Left ventricle myocardium inferior (tissue), 1 donor: Measurements from ENCODE around the gene TCL1A. TPM values are rescaled to one million over a fixed set of nuclear protein-coding genes. Genes with fewer than 3 reads are reported as not detected.

Source experiments
- DNase-seq: peaks from one replicate; pipeline ENCODE4 v3.0.0-alpha.2; 2020
- H3K27ac ChIP-seq: fragments of 200-600 bp; replicated peaks from 2 replicates; pipeline ENCODE4 v1.8.0; 2021
- H3K27me3 ChIP-seq: fragments of 200-600 bp; 2 replicates; pipeline ENCODE4 v1.8.0; 2021; ENCODE audit warnings: low read depth
- H3K36me3 ChIP-seq: fragments of 200-600 bp; 2 replicates; pipeline ENCODE4 v1.8.0; 2021
- H3K4me1 ChIP-seq: fragments of 200-600 bp; 2 replicates; pipeline ENCODE4 v1.8.0; 2021
- H3K4me3 ChIP-seq: fragments of 200-600 bp; 2 replicates; pipeline ENCODE4 v1.8.0; 2021; ENCODE audit warnings: mild to moderate bottlenecking, moderate library complexity
- H3K9me3 ChIP-seq: fragments of 200-600 bp; replicated peaks from 2 replicates; pipeline ENCODE4 v1.8.0; 2021
- intact Hi-C: fragments of 100-400 bp; cut with micrococcal nuclease; formaldehyde crosslinking; loops from one replicate; pipeline ENCODE4 v1.11.0; 2022
- total RNA-seq: library from RNA; stranded (reverse); fragmentation: NEBNext Ultra II Directional; extraction: Animal tissue kit (Norgen Biotek cat#: 25700); gene quantifications from one replicate; pipeline ENCODE4 v1.2.1, GENCODE V29; 2021
- TF ChIP-seq, protein P1 (sequence below): fragments of 200-600 bp; IDR thresholded peaks from 2 replicates; pipeline ENCODE4 v1.8.0; 2021; ENCODE audit warnings: antibody characterized with exemption, mild to moderate bottlenecking, borderline replicate concordance
- donor health status: DM: no; HTN: yes; CAD: no; lungs with severe emphysema.

TCL1A gene
- total RNA-seq, 1 donor from 2014 or later = not detected

DNA sequence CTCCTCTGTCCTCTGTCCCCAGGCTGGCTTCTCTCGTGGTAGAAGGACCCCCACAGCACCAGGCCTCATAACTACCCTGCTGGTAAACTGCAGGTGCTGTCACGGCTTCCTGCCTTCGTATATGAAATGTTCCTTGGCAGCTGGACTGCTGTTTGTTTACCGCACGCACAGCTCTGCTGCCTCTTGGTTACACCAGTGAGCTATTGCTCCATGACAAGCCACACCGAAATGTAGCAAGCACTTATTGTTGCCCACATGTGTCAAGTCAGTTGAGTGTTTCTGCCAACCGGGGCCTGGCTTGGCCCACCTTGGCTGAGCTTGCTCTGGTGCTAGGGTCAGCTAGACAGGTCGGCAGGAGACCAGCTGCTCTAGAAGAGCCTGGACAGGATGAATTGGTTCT lies 49.4 kb downstream of the TCL1A start:
- TF ChIP-seq, protein P1, sequence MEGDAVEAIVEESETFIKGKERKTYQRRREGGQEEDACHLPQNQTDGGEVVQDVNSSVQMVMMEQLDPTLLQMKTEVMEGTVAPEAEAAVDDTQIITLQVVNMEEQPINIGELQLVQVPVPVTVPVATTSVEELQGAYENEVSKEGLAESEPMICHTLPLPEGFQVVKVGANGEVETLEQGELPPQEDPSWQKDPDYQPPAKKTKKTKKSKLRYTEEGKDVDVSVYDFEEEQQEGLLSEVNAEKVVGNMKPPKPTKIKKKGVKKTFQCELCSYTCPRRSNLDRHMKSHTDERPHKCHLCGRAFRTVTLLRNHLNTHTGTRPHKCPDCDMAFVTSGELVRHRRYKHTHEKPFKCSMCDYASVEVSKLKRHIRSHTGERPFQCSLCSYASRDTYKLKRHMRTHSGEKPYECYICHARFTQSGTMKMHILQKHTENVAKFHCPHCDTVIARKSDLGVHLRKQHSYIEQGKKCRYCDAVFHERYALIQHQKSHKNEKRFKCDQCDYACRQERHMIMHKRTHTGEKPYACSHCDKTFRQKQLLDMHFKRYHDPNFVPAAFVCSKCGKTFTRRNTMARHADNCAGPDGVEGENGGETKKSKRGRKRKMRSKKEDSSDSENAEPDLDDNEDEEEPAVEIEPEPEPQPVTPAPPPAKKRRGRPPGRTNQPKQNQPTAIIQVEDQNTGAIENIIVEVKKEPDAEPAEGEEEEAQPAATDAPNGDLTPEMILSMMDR = no peak
- Histone ChIP-seq H3K27me3 (peaks cover 65% of the 10 kb centered on the region), H3K4me1 (peaks cover 14% of the 10 kb centered on the region), H3K4me3 (no peak overlapping the region), H3K9me3 (no peaks in the 10 kb centered on the region), H3K27ac (no peak overlapping the region), H3K36me3 (no peaks in the 10 kb centered on the region)
- intact Hi-C loops = no loop called here
- no peak for DNase-seq

DNA sequence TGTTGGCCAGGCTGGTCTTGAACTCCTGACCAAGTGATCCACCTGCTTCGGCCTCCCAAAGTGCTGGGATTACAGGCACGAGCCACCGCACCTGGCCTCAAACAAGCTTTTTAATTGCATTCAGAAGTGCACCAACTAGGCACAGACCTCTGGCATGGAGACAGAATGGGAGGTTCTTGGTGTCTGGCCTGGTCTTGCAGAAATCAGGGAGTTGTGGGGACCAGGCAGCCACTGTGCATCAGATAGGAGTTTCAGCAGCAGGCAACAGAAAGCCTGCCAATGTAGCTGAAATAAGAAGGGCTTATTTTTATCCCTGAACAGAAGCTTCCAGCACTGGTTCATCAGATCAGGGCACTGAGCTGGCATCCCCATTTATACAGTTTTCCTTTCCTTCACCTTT lies 49.9 kb downstream of the TCL1A start:
- TF ChIP-seq, protein P1 = no peak
- Histone ChIP-seq H3K27me3 (peaks cover 65% of the 10 kb centered on the region), H3K4me1 (peaks cover 14% of the 10 kb centered on the region), H3K9me3 (no peaks in the 10 kb centered on the region), H3K27ac (no peak overlapping the region), H3K4me3 (no peak overlapping the region), H3K36me3 (no peaks in the 10 kb centered on the region)
- no peak for DNase-seq
- intact Hi-C loops = no loop called here

DNA sequence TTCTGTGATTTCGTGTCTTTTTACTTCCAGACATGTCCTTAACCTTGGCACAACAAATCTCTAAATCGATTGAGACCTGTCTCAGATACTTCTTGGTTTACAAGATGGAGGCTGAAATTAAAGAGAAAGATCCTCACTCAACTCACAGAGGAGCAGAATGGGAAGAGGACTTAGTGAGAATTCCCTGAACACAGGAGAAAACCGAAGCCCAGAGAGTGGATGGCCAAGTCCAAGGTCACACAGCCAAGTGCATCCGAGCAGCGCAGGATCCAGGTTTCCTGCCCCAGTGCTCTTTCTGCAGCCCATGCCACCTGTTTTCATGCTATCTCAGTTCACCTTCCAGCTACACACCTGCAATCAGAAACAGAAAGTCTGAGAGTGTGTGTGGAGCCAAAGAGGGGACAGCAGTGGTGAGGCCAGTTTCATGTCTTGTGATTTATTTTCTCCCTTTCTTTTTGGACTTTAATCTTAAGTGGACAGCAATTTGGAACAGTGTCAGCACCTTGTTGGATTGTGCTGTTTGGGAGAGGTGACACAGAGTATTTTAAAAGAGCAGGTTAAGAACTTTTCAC lies 50.6 kb downstream of the TCL1A start:
- TF ChIP-seq, protein P1 = no peak
- H3K9me3 ChIP-seq = no peaks in the 10 kb centered on the region
- intact Hi-C loops = no loop called here
- H3K36me3 ChIP-seq = no peaks in the 10 kb centered on the region
- peaks cover 65% of the 10 kb centered on the region for H3K27me3 ChIP-seq
- no peak overlapping the region for H3K27ac ChIP-seq
- peaks cover 14% of the 10 kb centered on the region for H3K4me1 ChIP-seq
- no peak for DNase-seq
- no peak overlapping the region for H3K4me3 ChIP-seq

DNA sequence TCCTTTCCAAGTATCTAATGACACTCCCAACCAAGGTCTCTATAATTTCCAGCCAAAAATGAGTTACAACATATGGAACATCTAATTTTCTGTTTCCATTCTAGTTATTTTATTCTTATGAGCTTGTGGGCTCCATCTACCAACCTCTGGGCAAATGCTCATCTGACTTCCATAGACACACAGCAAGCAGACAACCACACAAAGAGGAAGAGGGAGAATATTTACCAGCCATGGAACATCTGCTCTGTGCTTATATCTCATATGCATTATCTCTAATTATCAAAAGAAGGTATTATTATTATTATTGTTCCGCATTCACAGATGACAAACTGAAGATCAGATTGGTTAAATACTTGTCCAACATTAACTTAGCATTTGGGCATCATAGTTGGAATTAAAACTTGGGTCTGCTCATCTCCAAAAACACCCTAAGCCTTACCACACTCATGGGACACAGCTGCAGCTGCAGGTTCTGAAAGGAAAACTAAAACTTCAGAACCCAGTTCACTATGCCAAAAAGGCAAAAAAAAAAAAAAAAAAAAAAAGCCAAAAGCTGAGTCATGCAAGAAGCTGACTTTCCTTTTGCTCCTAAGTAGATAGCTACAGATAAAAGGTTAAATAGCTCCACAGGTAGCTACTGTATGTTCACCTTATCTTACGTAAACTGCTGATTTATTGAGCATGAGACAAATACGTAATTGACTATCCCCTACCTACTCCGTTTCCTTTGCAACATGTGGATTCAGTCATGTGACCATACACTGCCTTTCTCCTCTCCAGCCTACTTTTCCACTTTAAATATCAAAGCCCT lies 51.3 kb downstream of the TCL1A start:
- TF ChIP-seq, protein P1 = no peak
- intact Hi-C loops = no loop called here
- H3K4me3 ChIP-seq = peak overlapping the region; percentile 14
- H3K36me3 ChIP-seq = no peaks in the 10 kb centered on the region
- DNase-seq = no peak
- H3K27ac ChIP-seq = no peak overlapping the region
- no peaks in the 10 kb centered on the region for H3K9me3 ChIP-seq
- peaks cover 14% of the 10 kb centered on the region for H3K4me1 ChIP-seq
- H3K27me3 ChIP-seq = peaks cover 65% of the 10 kb centered on the region

DNA sequence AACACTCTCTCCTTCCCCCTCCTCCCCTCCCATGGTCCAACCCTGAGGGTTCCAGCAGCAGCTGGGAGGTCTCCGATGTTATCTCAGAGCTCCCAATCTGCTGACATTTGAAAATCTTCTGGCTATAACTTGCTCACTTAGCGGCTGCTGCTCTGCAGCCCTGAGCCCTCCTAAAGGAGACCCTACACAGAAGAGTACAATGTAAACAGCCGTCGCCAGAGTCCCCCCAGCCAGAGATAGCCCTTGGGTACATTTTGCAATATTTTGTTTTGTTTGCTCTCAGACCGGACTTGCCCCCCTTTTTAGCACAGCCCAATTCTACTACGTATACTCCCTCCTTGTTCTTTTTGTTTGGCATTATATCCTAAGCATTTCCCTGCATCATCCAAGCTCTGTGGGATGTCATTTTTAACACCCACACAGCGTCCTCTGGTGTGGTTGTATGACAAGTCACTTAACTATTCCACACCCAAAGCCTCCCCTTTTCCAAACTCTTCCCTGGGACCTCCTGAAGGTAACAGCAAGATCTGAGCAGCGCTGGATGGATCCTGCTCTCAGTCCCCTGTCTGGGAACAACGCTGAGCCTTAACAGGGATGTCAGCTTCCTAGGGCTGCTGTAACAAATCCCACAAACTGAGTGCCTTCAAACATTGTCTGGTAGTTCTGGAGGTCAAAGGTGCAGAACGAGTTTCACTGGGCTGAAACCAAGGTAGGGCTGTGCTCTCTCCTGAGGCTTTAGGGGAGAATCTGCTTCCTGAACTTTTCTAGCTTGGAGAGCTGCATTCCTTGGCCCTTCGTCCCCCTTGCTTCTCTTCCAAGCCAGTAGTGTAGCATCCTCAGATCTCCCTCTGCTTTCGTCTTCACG lies 53.0 kb downstream of the TCL1A start:
- intact Hi-C loops = no loop called here
- Histone ChIP-seq H3K9me3 (no peaks in the 10 kb centered on the region), H3K4me1 (peaks cover 14% of the 10 kb centered on the region), H3K27me3 (peaks cover 53% of the 10 kb centered on the region), H3K27ac (no peak overlapping the region), H3K4me3 (peak overlapping the region; percentile 21), H3K36me3 (no peaks in the 10 kb centered on the region)
- DNase-seq = no peak
- TF ChIP-seq, protein P1 = no peak
